HL-60/S4 (cell line): ENCODE measurements around the gene PLCXD3.

ENCODE experiments used
- in situ Hi-C: fragments of 300-500 bp; cut with MboI; formaldehyde crosslinking; loops from 2 replicates; pipeline ENCODE4 v1.14.3; 2022; ENCODE audit warnings: low sequenced_read_pairs

The PLCXD3 gene, protein sequence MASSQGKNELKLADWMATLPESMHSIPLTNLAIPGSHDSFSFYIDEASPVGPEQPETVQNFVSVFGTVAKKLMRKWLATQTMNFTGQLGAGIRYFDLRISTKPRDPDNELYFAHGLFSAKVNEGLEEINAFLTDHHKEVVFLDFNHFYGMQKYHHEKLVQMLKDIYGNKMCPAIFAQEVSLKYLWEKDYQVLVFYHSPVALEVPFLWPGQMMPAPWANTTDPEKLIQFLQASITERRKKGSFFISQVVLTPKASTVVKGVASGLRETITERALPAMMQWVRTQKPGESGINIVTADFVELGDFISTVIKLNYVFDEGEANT

DNA sequence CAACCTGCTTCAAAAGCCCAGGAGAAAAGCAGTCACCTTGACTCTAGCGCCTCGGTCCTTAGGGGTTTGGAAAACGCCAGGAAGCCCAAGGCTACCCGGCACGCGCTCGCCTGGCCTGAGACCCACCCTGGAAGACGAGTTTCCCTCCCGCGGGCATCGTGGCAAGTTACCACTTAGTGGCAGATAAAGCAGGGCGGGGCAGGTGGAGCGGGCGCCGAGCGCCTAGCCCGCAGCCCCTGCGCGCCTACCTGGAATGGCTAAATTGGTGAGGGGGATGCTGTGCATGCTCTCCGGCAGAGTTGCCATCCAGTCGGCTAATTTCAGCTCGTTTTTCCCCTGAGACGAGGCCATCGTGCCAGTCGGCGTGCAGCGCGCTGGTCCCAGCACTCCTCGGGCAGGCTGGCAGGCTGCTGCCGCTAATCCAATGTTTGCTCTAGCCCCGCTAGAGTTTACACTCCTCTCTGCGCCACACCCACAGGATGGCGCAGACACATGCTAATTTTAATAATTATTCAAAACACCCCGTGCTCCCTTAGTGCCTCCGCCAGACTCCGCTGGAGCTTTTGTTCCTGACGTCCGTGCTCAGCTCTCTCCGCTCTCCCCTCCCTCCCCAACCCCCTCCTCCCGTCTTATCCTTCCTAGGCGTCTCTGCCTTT is at the start of gene PLCXD3:
Gene PLCXD3, minus strand, starts transcription at position 426 of the 656 bp plus-strand sequence. Its CDS starts 75 bp downstream, at position 351.
- in situ Hi-C loops, result no loop called here

DNA sequence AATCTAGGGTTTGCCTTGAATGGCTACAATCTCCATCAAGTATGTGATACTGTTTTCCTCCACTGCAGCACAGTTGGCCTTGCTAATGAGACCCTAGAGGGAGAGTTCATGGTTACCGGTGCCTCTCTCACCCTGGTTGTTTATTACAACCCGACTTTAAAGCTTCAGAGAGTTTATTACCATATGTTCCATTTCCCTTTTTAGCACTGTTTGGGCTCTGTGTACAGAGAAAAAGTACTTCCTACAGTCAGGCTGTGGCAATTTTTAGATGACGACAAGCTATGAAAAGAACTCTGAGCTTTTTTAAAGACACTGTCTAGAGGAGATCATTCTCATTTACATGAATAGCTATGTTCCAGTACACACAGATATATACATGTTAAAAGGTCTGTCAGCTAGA is 48.8 kb upstream of the PLCXD3 start:
- in situ Hi-C loops, result no loop called here

DNA sequence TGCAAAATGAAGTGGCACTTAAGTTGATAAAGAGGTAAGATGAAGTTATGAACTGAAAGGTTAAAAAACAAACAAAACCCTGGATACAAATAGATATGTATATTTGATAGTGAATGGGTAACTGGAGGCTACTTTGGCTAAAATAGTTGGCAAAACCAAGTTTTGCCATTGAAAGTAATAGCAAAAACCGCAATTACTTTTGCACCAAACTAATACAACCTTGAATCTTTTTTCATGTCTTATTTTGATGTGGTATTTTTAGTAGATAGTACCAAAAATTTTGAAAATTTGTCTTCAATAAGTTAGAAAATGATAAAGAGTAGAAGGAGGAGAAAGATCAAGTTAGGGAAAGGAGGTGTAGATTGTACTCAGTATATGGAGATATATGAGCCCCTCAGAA is 47.9 kb upstream of the PLCXD3 start:
- in situ Hi-C loops, result no loop called here

DNA sequence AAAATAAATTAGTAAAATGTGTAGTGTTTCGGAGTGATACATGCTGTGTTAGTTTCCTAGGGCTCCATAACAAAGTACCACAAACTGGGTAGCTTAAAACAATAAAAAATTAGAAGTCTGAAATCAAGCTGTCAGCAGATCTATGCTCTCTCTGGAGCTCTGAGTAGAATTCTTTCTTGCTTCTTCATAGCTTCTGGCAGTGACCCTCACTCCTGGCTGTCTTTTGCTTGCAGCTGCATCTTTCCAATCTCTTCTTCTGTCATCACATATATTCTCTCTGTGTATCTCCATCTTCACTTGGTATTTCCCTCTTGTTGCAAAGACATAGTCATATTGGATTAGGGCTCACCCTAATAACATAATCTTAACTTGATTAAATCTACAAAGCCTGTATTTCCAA is 37.6 kb upstream of the PLCXD3 start:
- in situ Hi-C loops, result no loop called here

DNA sequence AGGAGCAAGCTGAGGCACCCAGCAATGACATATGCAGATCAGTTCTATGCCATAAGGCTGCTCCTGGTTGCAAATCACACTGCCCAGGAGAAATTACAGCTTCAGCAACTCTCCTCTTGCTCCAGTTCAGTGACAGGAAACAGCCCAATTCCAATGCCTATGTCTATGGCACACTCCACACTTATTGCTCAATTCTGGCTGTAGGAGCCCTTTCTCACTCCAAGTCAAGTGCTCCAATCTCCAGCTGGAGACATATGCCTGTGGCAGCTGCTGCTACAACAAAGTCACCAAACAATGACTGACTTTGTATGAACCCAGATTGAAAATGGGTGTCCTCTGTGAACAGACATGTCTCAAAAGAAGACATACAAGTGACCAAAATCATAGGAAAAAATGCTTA is 31.8 kb upstream of the PLCXD3 start:
- in situ Hi-C loops, result no loop called here

DNA sequence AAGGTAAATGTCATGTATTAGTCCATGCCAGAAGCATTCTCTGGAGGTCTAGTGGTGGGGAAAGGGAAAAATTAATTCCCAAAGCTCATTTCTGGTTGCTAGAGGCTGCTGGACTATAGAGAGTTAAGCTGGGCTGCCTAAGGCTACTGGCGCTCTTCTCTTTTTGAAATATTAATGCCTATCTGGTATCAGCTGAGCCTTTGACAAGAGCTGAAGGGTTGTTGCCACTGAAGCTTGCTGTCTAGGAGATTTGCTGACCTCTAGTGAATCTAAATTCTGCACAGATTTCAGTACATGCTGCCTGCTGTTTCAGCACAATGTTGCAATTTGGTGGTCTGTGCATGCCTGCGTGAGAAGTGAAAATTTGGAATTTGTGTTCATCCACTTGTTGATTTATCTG is 29.1 kb upstream of the PLCXD3 start:
- in situ Hi-C loops, result no loop called here

DNA sequence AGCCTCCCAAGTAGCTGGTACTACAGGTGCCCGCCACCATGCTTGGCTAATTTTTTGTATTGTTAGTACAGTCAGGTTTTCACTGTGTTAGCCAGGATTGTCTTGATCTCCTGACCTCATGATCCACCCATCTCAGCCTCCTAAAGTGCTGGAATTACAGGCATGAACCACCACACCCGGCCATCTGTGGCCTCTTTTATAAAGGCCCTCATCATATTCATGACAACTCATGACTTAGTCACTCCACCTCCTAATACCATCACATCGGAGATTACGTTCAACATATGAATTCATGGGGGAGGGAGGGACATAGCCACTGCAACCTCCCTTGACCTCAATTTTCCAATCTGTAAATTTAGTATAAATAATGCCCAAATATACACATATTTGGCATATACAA is 27.2 kb upstream of the PLCXD3 start:
- in situ Hi-C loops, result no loop called here

DNA sequence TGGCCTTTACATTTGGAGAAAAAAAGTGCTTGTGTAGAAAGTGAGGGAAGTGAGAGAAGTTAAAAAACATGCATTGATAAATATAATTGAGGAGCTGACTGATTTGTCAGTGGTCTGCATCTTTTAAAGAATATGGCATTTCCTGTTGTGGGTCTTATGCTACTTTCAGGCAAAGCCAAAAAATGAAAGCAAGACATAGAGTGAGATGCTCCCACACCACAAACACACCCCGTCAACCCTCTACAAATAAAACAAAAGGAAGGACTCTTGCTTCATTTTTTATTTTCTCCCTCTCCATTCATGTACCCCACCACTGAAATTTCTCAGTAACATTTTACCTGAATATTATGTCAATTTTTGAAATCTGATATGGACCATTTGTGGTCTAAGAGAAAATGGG is 22.1 kb upstream of the PLCXD3 start:
- in situ Hi-C loops, result no loop called here

DNA sequence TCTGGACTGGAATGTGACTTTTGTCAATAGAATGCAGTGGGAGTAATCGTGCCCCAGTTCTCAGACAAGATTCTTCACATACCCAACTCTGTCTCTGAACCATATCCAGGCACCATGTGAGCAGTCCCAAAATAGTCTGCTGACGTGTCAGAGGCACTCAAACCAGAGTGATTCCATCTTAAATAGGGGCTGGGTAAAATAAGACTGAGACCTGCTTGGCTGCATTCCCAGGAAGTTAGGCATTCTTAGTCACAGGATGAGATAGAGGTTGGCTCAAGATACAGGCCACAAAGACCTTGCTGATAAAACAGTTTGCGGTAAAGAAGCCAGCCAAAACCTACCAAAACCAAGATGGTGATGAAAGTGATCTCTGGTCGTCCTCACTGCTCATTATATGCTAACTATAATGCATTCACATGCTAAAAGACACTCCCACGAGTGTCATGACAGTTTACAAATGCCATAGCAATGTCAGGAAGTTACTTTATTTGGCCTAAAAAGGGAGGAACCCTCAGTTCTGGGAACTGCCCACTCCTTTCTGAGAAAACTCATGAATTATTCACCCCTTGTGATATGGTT is 16.9 kb upstream of the PLCXD3 start:
- in situ Hi-C loops, result no loop called here

DNA sequence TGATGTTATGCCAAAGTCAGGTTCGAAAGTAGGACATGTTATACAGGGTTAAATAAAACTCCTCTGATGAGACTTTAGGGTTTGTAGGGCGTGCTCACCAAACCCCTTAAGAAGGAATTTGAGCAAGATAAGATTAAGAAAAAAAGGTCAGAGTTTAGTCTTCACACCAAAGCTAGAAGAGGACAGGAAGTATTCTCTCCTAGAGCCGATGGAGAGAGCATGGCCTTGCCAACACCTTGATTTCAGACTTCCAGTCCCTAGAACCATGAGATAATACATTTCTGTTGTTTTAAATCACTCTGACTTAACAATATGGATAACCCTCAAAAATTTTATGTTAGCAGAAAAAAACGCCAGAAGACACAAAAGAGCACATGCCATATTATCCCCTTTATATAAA is 16.3 kb upstream of the PLCXD3 start:
- in situ Hi-C loops, result no loop called here

DNA sequence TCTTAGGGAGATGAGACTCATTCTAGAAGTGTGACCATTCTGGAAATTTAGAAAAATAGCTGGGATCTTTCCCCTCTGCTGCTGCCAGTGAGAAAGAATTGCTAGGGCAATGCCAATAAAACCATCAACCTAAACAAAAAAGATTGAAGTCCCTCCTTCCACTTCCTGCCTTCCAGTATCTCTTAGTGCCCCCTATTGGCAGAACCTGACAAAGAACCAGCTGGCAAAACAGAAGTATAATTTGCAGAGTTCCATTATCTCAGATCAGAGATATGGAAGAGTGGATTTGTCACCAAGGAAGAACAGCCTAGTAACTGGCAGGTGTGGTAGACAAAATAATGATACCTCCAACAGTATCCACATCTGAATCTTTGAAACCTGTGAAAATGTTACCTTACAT is 13.8 kb upstream of the PLCXD3 start:
- in situ Hi-C loops, result no loop called here

DNA sequence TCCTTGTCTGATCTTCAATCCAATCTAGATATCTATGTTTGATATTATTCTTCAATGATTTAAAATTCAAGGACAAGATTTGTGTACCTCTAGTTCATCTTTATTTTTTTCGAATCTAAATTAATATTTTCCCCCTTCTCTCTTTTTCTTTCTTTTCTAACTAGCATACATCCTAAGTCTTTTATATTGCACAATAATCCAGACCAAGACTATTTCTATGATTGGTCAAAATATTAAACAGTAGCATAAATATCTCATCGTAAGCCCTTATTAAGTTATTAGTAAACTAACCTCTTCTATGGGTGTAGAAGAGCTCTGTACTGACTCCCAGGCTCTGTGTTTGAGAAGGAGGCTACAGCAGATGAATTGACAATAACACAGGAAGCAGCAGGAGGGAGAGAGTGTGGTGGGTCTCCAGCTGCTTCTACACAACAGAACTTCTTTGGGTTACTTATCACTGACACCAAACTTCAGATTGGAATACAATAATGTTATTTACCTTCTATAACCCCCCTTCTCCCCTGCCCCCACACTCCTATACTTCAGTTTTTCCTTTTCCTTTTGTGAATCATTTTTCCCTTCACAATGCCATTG is 11.9 kb upstream of the PLCXD3 start:
- in situ Hi-C loops, result no loop called here

DNA sequence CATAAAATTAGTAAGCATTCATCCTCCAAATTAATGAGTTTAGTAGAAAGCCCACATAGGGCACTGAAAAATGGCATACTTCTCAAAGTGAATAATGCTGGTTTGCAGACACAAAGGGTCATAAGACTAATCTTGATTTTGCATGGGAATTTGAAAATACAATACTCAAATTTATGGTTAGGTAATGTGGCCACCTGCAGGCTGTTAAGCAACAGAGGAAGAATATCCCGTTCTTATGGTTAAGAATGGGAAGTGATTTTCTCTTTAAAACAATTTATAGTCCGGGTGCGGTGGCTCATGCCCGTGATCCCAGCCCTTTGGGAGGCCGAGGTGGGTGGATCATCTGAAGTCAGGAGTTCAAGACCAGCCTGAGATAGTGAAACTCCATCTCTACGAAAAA is 9.4 kb upstream of the PLCXD3 start:
- in situ Hi-C loops, result no loop called here

DNA sequence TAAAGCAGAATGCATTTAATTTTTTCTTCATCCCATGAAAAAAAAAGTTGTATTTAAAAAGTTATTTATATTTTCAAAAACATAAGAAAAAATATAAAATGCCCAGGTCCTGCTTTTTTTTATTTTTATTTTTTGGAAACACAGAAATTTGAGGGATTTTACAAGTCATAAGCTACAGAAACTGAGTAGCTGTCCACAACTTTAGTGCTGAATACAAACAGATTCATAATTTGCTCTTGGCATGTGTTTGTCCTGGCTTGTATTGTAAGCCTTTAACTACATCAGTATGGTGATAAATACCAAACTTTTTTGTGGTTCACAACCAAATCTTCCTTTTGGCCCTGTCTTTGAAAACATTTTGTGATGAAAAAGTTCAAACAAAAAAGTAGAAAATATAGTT is 7.5 kb upstream of the PLCXD3 start:
- in situ Hi-C loops, result no loop called here

DNA sequence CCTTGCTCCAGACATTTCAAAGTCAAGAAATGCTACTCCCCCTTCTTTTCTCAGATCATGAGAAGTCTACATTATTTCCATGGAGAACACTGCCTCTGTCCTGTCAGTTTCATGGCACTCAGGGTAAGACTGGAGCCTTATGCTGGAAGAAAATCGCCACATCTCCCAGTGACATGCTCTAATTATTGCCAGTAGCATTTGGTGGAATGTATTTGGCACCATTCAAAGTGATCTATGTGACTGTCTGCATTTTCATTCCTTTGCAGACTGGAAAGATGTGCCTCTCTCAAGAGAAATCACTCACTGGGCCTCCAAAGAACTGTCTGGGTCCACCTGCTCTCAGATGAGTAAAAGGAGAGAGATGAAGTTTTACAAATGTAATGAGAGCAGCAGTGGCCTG is 840 bp upstream of the PLCXD3 start:
- in situ Hi-C loops, result no loop called here

DNA sequence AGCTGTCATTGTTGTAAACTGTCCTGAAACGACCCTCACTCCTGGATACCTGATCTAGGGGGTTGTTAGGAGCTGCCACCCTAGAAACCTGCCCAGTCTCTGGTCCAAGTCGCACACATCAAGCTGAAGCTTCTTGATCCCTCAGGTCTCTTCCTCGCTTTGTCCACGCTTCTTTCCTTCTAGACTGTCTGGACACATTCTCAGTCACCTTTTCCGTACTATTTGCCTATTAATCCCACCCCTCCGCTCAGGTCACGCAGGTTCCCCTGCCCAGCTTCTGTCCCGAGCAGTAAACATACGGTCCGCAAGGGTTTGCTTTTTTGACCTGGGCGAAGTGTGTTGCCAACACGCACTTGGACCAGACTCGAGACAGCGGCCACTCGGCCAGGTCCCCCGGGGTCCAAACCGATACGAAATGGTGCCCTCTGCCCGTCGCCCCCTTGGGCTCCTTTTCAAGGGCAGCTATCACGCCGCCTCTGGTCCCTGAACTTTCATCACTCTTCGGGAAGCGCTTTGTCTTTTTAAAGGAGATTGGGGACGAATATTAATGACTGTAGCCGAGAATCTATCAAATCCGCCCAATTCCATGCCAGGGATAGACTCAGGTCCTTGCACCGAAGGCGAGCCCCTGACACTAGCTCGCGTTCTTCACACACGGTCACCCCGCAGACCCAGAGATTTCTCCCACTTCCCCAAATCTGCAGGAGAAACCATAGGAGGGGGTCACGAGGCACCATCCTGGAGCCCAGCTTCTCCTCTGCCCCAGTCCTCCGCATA is 814 bp downstream of the PLCXD3 start:
- in situ Hi-C loops, result no loop called here

DNA sequence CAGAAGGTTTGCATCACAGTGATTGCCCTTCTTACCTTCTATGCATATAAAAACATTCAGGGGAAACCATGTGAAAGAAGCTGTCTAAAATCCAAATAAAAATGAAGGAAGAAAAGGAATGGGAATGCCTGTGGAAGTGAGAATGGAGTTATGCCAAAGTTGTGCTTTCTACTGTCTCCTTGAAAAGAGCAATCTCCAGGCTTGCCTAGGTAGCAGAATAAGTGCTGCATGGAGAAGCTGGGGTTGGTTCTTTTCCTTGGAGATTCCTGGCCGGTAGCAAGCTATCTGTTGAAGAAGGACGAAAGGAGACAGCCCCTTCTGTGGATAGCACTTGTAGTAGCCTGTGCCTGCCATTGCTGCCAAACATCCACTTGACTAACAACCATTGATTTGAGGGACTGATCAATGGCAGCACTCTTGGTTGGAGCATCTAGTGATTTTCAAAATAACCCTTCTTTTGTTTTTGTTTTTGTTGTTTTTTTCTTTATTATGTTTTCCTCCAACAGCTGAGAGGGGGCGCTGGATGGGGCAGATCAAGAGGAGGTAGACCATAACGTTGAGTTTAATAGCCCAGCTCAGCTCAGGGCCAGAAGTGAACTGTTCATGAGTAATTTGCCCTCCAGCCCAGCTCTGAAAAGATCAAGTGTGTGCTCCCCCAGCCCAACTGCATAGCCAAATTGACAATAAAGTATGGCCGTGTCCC is 1.6 kb downstream of the PLCXD3 start:
- in situ Hi-C loops, result no loop called here

DNA sequence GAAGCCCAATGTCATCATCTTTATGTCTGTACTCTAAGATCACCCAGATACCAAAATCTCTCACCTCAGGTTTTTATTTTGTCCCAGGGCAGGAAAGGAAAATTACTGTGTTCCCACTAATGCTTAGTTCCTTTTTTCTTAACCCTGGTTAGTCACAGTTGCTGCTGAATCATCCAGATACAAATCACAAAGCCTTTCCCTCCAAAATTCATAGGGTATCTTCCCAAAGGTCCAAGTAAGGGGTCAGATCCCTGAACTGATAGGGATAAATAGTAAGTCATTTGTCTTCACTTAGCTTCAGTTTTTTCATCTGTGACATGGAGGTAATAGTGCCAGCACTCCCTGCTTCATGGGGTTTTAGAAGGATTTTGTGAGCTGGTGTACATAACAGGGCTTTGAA is 2.2 kb downstream of the PLCXD3 start:
- in situ Hi-C loops, result no loop called here

DNA sequence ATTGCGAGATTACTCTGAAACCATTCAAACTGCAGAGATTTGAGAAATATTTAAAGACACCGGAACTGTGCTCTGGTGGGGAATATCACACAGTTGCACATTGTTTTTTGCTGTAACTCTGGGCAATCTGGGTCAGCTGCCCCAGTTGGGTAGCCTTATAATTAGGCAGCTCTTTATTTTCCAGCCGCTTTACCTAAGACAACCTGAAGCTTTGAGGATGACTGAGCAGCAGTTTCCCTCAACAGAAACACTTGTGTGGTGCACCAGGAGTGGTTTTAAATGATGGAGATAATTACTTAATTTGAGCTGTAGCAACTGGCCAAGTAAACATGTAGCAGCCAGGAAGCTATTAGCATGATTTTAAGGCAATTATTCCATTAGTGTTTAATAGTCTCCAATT is 2.9 kb downstream of the PLCXD3 start:
- in situ Hi-C loops, result no loop called here

DNA sequence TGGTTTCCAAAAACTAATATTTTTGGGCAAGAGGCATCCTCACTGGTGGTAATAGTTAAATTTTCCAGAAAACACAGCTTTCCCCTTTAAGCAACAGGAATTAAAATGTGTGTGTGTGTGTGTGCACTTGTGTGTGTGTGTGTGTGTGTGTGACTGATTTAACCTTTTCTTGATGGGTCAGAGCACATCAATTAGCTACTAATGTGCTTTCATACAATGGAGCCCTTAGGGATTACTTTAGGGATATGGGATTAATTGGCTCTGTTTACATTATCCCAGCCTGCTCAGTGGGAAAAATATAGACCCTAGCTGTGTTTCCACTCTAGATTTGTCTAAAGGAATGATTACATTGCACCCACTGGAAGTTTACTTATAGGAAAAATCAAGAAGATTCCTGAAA is 6.5 kb downstream of the PLCXD3 start:
- in situ Hi-C loops, result no loop called here

DNA sequence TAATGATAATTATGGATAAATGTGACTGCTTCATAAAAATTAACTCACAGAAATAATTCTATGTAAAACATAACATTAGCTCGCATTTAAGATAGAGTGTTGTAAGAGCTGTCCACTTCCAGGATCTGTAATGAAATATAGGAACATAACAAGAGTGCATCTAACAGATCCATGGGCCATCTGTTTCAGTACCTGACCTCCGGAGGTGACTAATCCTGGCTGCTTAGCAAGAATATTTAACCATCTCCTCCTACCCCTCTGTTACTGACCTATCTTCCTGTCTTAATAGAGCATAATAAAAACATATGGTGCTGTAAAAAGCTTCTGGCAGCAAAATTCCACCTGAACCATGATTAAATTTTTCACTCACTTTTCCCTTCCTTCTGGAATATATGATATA is 7.1 kb downstream of the PLCXD3 start:
- in situ Hi-C loops, result no loop called here
